Iris pigment epithelial cell (primary cell): Measurements from ENCODE around the gene NT5C1A.

Experiments
- DNase-seq: peaks from one replicate; pipeline ENCODE4 v3.0.0-alpha.2; 2011; ENCODE audit warnings: low read depth

NT5C1A gene

GRCh38 chr1:39689635-39690034 lies 17.7 kb upstream of the NT5C1A start:
- DNase-seq, result no peak

GRCh38 chr1:39689214-39689613 lies 17.3 kb upstream of the NT5C1A start:
- no peak for DNase-seq

DNA sequence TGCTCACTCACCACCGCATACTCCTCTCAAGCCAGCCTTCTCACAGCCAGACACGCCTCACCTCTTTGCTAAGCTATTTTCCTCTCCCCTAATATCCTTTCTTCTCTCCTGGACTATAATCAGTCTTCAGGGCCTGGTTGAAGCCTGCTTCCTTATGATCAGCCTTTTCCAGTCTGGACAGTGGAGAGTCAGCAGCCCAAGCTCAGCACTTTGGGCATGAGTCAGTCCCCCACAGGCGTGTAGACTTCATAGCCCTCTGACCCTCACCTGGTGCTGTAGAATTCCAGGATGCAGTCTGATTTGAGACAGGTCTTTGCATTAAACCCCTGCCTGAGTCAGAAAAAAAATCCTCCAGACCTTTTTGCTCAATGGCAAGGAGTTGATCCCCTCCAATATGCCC lies 16.8 kb upstream of the NT5C1A start:
- DNase-seq, result no peak

GRCh38 chr1:39687243-39687642 lies 15.3 kb upstream of the NT5C1A start:
- DNase-seq, result no peak

DNA sequence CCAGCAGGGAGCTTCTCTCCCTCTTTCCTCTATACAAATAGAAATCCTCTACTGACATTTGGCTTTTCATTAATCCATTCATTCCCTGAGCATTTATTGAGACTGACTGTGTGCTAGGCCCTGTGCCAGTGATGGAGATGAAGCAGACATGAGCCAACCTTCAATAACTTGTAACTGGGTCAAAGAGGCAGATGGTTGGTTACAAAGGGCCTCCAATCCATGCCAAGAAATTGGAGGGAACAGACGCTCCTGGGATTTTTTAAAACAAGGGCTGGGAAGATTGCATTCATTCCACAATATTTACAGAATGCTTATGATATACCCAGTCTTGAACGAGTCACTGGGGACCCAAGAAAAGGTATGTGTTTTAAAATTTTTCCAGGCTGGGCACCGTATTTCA lies 13.2 kb upstream of the NT5C1A start:
- DNase-seq, result no peak

GRCh38 chr1:39684313-39684664 lies 12.4 kb upstream of the NT5C1A start:
- no peak for DNase-seq

GRCh38 chr1:39683591-39684312 lies 11.8 kb upstream of the NT5C1A start:
- no peak for DNase-seq

GRCh38 chr1:39681999-39682398 lies 10.1 kb upstream of the NT5C1A start:
- DNase-seq, result no peak

DNA sequence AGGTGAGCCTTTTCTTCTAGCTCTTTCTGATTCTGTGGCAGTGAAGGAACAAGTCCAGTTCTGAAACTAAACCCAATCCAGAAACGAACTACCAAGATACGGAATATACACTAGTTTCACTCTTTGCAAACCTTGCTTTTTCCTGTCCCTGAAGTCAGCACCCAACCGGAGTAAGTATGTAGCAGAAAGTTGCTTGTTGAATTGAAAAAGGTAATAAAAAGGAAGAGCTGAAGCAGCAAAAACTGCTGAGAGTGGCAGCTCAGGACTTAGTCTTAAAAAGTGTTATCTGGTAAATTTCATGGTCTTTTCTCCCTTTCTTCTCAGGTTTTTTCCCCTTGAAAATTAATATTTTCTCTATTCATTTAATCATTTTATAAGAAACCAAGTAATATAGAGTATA lies 9.4 kb upstream of the NT5C1A start:
- no peak for DNase-seq

GRCh38 chr1:39680751-39681150 lies 8.8 kb upstream of the NT5C1A start:
- no peak for DNase-seq

GRCh38 chr1:39679821-39680220 lies 7.9 kb upstream of the NT5C1A start:
- no peak for DNase-seq

GRCh38 chr1:39678889-39679288 lies 7.0 kb upstream of the NT5C1A start:
- DNase-seq, result no peak

GRCh38 chr1:39677645-39678044 lies 5.7 kb upstream of the NT5C1A start:
- DNase-seq, result no peak

DNA sequence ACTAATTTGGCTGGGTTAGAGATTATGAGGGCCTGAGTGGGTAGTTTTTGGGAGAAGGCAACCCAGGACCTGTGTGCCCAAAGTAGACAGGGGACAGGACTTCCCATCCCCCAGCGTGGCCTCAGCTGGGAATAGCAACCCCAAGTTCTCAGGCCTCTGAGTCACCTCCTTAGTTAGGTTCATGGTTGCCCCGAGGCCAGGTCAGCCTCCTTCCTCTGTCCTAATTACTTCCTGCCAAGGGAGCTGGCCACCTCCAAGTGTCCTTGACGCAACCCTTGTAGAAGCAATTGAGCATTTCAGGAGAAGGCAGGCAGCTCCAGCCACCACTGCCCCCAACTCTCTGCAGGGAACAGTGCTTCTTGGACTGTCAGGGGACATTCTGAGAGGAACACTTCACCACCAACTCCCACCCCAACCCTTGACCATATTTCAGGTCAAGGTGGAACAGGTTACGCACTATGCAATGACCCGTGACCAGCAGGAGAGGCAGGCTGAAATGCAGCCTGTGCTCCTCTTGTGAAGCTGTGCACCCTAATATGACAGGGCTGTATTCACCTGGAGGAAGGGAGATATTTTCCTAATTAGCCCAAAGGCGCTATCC lies 5.1 kb upstream of the NT5C1A start:
- DNase-seq, result no peak

GRCh38 chr1:39675220-39675619 lies 3.3 kb upstream of the NT5C1A start:
- no peak for DNase-seq

DNA sequence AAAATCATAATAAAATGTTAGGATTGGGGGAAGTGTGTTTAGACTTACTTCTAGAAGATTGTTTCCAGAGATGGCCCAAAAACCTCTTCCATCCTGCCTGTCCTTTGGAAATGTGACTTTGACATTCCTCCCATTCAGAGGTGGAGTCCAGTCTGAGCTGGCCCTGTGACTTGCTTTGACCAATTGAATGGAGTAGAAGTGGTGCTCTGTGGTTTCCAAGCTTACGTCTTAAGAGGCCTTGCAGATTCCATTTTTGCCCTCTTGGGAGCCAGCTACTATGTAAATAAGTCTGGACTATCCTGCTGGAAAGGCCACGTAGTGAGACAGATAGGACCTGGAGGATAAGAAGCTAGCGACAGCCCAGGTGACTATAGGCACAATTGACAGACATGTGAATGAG lies 1.3 kb upstream of the NT5C1A start:
- DNase-seq, result no peak

DNA sequence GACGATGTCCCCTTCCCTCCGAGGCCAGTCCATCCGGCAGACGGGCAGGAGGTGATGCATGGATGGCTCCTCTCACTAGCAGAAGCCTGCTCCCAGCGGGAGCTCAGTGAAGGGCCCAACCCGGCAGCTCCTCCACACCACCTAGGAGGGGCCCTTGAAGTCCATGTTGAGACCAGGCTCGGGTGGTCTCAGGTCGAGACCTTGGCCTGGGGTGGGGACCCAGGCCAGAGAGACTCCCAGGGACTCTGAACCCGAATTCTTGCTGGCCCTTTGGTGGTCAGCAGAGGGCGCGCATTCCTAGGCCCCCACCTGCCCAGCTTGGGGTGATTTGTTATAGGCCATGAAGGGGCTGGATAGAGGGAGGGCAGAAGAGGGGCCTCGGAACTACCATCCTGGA lies 642 bp upstream of the NT5C1A start:
- DNase-seq, result no peak

DNA sequence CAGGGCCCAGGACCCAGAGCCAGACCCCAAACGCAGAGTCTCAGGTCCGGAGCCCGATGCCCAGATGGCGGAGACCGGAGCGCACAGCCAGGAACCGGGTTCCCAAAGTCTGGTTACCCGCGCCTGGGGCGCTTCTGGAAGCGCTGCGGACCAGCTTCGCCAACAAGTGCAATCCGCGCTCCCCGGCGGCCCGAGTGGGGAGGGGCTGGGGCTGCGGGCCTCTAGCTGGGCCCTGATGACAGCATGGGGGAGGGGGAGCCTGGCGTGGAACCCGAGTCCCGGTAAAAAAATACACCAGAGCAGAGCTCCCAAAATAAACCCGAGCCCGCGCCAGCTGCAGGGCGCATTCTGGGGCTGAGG lies 494 bp downstream of the NT5C1A start:
- no peak for DNase-seq

- no peak for DNase-seq
Measured at GRCh38 chr1:39670689-39671088, 1.2 kb downstream of the NT5C1A start.

DNA sequence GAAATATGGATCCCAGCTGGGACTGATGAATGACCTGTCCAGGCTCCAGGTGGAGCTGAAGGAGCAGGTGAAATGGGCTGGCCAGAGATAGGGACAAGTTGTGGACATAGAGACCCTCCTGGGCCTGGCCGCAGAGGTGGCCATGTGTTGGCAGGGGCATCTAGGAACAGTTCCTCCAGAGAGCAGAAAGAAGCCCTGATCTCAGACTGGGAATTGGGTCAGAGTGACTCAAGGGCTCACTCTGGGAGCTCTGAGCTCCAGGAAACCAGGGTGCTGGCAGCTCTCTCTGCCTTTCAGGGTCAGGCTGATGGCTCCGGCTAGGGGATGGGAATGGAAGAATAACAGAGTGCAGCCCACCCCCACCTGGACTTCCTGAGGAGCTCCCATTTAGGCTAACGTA lies 3.0 kb downstream of the NT5C1A start:
- DNase-seq, result no peak

GRCh38 chr1:39668111-39668510 lies 3.8 kb downstream of the NT5C1A start:
- no peak for DNase-seq

DNA sequence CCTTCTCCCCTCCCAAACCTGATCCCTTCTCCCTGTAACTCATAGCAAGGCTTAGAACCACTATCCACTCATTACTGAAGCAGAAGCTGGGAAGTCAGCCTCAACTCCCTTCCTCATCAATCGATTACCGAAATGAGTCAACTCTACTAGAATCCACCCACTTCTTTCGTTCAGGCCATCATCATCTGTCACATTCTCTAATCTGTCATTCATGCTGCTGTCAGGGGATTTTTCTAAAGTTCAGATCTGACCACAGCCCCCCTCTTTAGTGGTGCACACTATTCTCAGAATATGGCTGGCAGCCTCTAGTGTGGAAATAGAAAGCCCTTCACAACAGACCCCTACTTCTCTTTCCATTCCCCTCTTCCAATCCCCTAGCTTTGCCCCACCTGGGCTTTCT lies 5.1 kb downstream of the NT5C1A start:
- no peak for DNase-seq

- no peak for DNase-seq
Measured at GRCh38 chr1:39663559-39663958, 8.3 kb downstream of the NT5C1A start.

DNA sequence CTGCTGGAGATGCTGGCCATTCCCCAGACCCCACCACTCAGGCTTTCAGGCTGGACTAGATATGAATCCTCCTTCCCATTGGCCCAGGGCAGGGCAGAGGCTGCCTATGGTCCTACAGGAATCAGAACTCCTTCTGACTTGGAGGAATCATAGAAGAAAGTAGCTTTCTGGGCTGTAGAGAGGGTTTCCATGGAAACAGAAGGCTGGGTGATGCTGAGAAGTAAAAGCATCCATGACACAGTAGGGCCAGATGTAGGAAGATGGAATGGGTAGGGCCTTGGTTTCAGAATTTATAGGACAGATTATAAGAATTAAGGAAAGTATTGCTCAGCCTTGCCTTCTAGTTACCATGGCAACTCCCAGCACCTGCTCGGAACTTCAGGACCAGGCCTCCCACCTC lies 9.0 kb downstream of the NT5C1A start:
- no peak for DNase-seq
